Measurements from ENCODE around the gene DNAJB6. TPM values are rescaled to one million over a fixed set of nuclear protein-coding genes. Genes with fewer than 3 reads are reported as not detected.
"Not testable (repeated sequence)": the region's sequence is repeated elsewhere in the genome, so short reads cannot be mapped to it uniquely, and the experiment has no call there.

Gene DNAJB6
- total RNA-seq, 4 donors from 2014 or later = 103 to 151 (median 139) TPM

DNA sequence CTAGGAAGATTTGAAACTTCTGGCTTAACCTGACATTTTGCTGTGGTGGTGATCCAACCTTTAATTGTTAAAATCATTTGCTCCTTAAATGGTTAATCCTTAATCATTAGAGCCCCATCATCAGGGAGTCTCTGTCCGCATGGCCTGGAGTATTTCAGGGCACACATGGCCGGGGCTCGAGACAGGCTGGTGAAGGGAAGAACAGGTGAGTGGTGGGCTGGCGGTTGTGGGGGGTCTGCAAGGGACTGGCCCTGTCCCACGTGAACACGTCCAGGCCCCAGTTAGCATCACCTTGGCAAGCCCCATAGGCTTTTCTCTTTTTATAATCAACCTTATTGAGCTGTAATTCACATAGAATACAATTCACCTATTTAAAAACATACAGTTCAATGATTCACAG, 109.5 kb downstream of the DNAJB6 start:
- no peak for TF ChIP-seq POLR2AphosphoS5 (IDR thresholded peaks at IDR 0.05)
- TF ChIP-seq POLR2A (IDR thresholded peaks at IDR 0.05; ENCODE audit: low read depth) = no peak
- no peak for TF ChIP-seq EP300 (IDR thresholded peaks at IDR 0.05)
- TF ChIP-seq, protein P1, sequence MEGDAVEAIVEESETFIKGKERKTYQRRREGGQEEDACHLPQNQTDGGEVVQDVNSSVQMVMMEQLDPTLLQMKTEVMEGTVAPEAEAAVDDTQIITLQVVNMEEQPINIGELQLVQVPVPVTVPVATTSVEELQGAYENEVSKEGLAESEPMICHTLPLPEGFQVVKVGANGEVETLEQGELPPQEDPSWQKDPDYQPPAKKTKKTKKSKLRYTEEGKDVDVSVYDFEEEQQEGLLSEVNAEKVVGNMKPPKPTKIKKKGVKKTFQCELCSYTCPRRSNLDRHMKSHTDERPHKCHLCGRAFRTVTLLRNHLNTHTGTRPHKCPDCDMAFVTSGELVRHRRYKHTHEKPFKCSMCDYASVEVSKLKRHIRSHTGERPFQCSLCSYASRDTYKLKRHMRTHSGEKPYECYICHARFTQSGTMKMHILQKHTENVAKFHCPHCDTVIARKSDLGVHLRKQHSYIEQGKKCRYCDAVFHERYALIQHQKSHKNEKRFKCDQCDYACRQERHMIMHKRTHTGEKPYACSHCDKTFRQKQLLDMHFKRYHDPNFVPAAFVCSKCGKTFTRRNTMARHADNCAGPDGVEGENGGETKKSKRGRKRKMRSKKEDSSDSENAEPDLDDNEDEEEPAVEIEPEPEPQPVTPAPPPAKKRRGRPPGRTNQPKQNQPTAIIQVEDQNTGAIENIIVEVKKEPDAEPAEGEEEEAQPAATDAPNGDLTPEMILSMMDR (IDR thresholded peaks at IDR 0.05) = no peak
- Histone ChIP-seq H3K4me1 (no peaks in the 10 kb centered on the region), H3K27me3 (peaks cover 0 to 22% (median 0%) of the 10 kb centered on the region in 4 donors), H3K9me3 (no peaks in the 10 kb centered on the region), H3K4me3 (no peak overlapping the region), H3K27ac (replicated peaks in 1 of 4) (no peak overlapping the region), H3K36me3 (no peaks in the 10 kb centered on the region)
- WGBS = 58% methylated on average over 6 of the region's 6 CpGs
- intact Hi-C loops (cut with DNase I) = no loop called here
- no peak for DNase-seq (ENCODE audit: extremely low spot score)

DNA sequence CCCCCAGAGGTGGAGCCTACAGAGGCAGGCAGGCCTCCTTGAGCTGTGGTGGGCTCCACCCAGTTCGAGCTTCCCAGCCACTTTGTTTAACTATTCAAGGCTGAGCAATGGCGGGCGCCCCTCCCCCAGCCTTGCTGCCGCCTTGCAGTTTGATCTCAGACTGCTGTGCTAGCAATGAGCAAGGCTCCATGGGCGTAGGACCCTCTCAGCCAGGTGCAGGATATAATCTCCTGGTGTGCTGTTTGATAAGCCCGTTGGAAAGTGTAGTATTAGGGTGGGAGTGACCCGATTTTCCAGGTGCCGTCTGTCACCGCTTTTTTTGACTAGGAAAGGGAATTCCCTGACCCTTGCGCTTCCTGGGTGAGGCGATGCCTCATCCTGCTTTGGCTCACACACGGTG, 117.2 kb downstream of the DNAJB6 start:
- H3K4me3 ChIP-seq; H3K4me1 ChIP-seq; H3K27ac ChIP-seq (replicated peaks in 1 of 4); intact Hi-C loops (cut with DNase I); H3K36me3 ChIP-seq; DNase-seq (ENCODE audit: extremely low spot score): not testable (repeated sequence)
- Histone ChIP-seq H3K9me3 (peaks cover 0 to 13% (median 8%) of the 10 kb centered on the region in 4 donors), H3K27me3 (peaks cover 0 to 16% (median 0%) of the 10 kb centered on the region in 4 donors)
- WGBS = 92% methylated on average over 12 of the region's 12 CpGs

DNA sequence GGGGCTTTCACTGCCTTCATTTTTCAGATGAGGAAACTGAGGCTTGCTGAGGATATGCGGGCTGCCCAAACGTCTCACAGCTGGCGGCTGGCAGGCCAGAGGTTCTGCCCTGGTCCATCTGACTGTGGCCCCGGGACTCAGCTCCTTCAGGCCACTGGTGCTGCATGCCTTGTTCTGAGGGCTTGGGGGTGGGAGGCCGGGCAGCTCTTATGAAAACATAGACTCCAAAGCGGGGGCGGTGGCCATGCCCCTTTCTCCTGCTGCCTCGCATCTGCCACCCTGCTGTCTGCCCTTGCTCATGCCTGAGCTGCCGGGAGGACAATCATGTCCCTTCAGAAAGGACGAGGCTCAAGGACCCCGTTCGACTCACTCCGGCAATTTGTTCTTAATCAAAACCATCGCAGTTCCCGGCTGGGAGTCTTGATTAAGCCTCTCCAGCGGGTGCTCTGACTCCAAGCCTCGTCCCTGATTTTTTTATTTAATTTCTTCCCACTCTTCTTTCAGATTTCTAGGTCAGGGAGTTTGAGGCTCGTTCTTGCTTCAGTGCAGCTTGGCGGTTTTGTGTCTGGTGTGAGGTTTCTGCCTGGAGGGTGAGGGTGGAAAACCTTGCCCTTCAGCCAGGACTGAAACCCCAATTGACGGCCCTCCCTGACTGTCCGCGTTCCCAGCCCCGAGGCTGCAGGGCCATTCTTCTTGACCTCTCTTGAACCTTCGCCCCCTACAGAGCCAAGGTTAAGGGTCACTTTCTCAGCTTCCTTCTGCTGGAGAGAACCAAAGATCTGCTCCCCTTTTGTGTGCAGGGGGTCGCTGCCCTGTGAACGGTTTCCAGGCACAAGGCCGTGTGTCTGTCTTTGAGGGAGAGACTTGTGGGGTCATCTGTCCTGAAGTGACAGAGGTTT, 120.8 kb downstream of the DNAJB6 start:
- Histone ChIP-seq H3K36me3 (no peaks in the 10 kb centered on the region), H3K4me3 (no peak overlapping the region), H3K4me1 (no peaks in the 10 kb centered on the region), H3K27me3 (peaks cover 0 to 22% (median 0%) of the 10 kb centered on the region in 4 donors), H3K9me3 (peaks cover 0 to 13% (median 8%) of the 10 kb centered on the region in 4 donors), H3K27ac (replicated peaks in 1 of 4) (no peak overlapping the region)
- no peak for DNase-seq (ENCODE audit: extremely low spot score)
- intact Hi-C loops (cut with DNase I) = no loop called here
- 56% methylated on average over 26 of the region's 27 CpGs for WGBS
- TF ChIP-seq, protein P1 (IDR thresholded peaks at IDR 0.05) = no peak
- TF ChIP-seq POLR2AphosphoS5 (IDR thresholded peaks at IDR 0.05) = no peak
- no peak for TF ChIP-seq POLR2A (IDR thresholded peaks at IDR 0.05; ENCODE audit: low read depth)
- no peak for TF ChIP-seq EP300 (IDR thresholded peaks at IDR 0.05)

DNA sequence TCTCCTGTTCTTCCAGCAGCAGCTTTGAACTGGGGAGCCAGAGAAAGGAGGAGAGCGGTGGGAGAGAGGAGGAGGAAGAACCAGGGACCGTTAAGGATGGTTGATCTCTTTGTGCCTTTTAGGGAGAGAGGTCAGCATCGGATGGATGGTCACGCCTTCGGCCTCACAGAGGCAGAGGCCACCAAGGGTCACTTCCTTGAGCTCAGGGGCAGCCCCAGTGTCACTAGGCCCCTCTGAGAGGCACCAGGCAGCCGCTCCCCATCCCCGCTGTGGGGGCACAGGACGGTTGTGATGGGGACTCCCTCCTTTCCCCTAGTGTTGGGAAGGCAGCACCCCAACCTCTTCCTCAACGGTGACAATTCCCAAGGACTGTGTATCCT, 121.4 kb downstream of the DNAJB6 start:
- no peaks in the 10 kb centered on the region for H3K4me1 ChIP-seq
- H3K27me3 ChIP-seq = peaks cover 0 to 22% (median 0%) of the 10 kb centered on the region in 4 donors
- no peak for TF ChIP-seq POLR2AphosphoS5 (IDR thresholded peaks at IDR 0.05)
- no peak for TF ChIP-seq EP300 (IDR thresholded peaks at IDR 0.05)
- TF ChIP-seq POLR2A (IDR thresholded peaks at IDR 0.05; ENCODE audit: low read depth) = no peak
- TF ChIP-seq, protein P1 (IDR thresholded peaks at IDR 0.05) = no peak
- H3K36me3 ChIP-seq = no peaks in the 10 kb centered on the region
- intact Hi-C loops (cut with DNase I) = no loop called here
- no peak for DNase-seq (ENCODE audit: extremely low spot score)
- H3K4me3 ChIP-seq = no peak overlapping the region
- H3K27ac ChIP-seq (replicated peaks in 1 of 4) = no peak overlapping the region
- peaks cover 0 to 13% (median 8%) of the 10 kb centered on the region in 4 donors for H3K9me3 ChIP-seq
- WGBS = 75% methylated on average over 9 of the region's 9 CpGs

DNA sequence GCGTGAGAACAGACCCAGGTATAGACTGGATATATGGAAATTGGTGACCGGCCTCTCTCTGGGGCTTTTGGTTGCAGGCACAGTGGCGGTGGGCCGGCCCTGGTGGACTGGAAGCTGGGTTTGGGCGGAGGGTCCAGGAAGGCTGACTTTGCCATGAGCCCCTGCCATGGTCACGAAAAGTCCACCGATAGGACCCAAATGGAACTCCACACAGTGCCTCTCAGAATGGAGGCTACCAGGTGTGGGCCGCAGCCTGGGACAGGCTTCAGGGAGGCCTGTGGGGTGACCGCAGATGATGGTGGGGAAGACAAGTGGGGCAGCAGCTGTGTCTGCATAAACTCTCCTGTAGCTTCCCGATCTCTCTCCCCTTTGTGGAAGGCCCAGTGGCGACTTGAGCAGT, 123.2 kb downstream of the DNAJB6 start:
- peaks cover 0 to 3% (median 0%) of the 10 kb centered on the region in 4 donors for H3K9me3 ChIP-seq
- peaks cover 0 to 34% (median 0%) of the 10 kb centered on the region in 4 donors for H3K27me3 ChIP-seq
- no peak overlapping the region for H3K27ac ChIP-seq (replicated peaks in 1 of 4)
- no peak for DNase-seq (ENCODE audit: extremely low spot score)
- H3K36me3 ChIP-seq = no peaks in the 10 kb centered on the region
- no peak overlapping the region for H3K4me3 ChIP-seq
- peaks cover 0 to under 1% (median 0%) of the 10 kb centered on the region in 4 donors for H3K4me1 ChIP-seq
- intact Hi-C loops (cut with DNase I) = no loop called here
- TF ChIP-seq EP300 (IDR thresholded peaks at IDR 0.05) (no peak), POLR2AphosphoS5 (IDR thresholded peaks at IDR 0.05) (no peak), POLR2A (IDR thresholded peaks at IDR 0.05; ENCODE audit: low read depth) (no peak)
- TF ChIP-seq, protein P1 (IDR thresholded peaks at IDR 0.05) = no peak
- 81% methylated on average over 11 of the region's 11 CpGs for WGBS

All from esophagus muscularis mucosa (tissue), 4 donors.